HG02885 (cell line): ENCODE data around the gene SLC5A2.
A peak's percentile ranks its signal among the peaks of the same experiment; 100 is the strongest.

Experiments
- ATAC-seq: cut with Tn5 transposase; IDR thresholded peaks from one replicate; pipeline ENCODE4 v1.9.1; 2021; ENCODE audit warnings: mild to moderate bottlenecking; ENCODE audit not compliant: unreplicated experiment, poor library complexity

The SLC5A2 gene

DNA sequence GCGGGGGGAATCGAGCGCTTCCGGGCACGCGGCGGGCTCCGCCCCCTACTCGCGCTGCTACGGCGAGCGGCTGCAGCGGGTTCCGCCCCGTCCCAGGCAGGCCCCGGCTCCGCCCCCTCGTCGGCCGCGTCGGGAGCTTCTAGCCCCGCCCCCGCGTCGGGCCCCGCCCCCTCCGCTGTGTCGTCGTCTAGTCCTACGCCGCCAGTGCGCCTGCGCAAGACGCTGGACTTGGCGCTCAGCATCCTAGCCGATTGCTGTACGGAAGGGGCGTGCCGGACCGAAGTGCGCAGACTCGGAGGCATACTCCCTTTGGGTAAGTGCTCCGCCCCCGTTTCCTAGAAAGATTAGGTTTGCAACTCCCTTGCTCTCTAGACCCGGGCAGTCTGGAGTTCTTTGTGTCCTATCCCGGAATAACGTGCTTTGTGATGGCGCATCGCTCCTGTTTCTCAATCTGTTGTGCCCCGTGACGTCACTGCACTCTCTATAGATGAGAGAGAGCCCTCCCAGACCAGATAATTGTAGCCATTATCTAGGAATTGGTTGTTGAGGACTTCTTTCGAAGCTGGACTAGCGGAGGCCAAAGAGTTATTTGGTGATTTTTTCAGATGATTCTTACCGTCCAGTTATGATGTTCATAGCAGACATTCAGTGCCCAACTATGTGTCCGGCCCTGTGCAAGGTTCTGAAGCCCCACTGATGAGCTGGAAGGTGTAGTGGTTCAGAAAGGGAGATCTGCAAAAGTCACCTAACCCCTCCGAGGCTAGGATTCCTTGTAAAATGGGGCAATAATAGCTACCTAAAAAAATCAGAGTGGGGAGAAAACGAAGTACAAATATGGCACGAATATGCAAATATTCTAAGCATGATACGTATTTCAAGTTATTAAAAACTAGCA is 23.0 kb upstream of the SLC5A2 start:
- peak; percentile 74 for ATAC-seq

- ATAC-seq, result no peak
Measured at GRCh38 chr16:31460582-31461002, 22.3 kb upstream of the SLC5A2 start.

DNA sequence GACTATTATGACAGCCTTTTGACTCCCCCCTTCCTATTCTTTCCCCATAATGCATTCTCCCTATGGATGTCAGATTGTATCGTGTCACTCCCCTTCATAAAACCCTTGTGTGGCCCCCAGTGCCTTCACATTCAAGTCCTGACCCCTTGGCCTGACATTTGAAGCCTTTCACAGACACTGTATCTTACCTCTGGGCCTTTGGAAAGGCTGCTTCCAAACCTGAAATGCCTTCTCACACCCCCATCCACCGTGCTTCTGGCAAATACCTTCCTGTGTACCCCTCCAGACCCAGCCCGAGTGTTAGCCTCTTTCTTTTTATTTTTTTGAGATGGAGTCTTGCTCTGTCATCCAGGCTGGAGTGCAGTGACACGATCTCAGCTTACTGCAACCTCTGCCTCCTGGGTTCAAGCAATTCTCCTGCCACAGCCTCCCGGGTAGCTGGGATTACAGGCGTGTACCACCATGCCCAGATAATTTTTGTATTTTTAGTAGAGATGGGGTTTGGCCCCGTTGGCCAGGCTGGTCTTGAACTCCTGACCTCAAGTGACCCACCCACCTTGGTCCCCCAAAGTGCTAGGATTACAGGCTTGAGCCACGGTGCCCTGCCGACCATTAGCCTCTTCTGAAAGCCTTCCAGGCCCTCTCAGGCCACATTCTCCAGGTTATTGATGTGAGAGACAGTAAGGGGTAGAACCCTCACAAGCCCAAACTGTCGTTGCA is 21.6 kb upstream of the SLC5A2 start:
- ATAC-seq, result no peak

DNA sequence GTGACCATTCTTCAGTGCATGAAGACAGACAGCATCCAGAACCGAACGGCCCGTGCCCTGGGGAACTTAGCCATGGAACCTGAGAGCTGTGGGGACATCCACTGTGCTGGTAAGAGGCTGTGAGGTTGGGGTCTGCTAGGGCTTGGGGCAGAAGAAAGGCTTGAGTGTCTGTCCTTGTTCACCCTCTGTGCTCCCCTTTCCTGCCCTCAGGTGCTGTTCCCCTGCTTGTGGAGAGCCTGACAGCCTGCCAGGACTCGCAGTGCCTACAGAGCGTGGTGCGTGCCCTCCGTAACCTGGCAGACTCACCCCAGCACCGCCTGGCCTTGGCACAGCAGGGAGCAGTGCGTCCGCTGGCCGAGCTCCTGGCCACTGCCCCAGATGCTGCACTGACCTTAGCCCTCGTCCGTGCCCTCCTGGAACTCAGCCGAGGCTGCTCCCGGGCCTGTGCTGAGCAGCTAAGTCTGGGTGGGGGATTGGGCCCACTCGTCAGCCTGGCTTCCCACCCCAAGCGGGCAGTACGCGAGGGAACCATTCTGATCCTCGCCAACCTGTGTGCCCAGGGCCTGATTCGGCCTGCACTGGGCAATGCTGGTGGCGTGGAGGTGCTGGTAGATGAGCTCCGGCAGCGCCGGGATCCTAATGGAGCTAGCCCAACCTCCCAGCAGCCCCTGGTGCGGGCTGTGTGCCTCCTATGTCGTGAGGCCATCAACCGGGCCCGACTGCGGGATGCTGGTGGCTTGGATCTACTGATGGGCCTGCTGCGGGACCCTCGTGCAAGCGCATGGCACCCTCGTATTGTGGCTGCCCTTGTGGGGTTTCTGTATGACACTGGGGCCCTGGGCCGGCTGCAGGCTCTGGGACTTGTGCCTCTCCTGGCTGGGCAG is 20.8 kb upstream of the SLC5A2 start:
- ATAC-seq, result no peak

DNA sequence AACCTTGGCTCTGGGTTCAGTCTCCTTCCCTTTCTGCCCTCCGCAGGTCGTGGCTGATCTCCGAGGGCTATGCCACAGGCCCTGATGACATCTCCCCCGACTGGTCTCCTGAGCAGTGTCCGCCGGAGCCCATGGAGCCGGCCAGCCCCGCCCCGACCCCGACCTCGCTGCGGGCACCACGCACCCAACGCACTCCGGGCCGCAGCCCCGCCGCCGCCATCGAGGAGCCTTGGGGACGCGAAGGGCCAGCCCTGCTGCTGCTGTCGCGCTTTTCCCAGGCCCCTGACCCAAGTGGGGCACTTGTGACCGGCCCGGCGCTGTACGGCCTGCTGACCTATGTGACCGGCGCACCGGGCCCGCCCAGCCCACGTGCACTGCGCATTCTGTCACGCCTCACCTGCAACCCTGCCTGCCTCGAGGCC is 18.6 kb upstream of the SLC5A2 start:
- ATAC-seq, result no peak

- no peak for ATAC-seq
Measured at GRCh38 chr16:31464781-31465260, 18.1 kb upstream of the SLC5A2 start.

DNA sequence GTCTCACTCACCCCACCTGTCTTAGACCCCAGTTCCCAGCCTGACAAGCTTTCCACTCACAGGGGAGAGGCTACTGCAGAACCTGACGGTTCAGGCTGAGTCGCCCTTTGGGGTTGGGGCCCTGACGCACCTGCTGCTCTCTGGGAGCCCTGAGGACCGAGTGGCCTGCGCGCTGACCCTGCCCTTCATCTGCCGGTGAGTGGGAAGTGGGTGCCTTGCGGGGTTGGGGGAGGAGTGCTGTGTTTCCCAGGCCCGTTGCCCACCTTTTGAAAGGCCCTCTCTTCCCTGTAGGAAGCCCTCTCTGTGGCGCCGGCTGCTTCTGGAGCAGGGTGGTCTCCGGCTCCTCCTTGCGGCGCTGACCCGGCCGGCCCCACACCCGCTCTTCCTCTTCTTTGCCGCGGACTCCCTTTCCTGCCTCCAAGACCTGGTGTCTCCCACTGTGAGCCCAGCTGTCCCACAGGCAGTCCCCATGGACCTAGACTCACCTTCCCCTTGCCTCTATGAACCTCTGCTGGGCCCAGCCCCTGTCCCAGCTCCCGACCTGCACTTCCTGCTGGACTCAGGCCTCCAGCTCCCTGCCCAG is 17.0 kb upstream of the SLC5A2 start:
- ATAC-seq, result no peak

DNA sequence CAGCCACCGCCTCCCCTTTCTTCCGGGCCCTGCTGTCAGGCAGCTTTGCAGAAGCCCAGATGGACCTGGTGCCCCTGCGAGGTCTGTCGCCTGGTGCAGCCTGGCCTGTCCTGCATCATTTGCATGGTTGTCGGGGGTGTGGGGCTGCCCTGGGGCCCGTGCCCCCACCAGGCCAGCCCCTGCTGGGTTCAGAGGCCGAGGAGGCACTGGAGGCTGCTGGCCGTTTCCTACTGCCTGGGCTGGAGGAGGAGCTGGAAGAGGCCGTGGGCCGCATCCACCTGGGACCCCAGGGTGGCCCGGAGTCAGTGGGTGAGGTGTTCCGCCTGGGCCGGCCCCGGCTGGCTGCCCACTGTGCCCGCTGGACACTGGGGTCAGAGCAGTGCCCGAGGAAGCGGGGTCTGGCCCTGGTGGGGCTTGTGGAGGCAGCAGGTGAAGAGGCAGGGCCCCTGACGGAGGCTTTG is 16.5 kb upstream of the SLC5A2 start:
- no peak for ATAC-seq

- peak; percentile 55 for ATAC-seq
Measured at GRCh38 chr16:31467151-31467773, 15.7 kb upstream of the SLC5A2 start.

DNA sequence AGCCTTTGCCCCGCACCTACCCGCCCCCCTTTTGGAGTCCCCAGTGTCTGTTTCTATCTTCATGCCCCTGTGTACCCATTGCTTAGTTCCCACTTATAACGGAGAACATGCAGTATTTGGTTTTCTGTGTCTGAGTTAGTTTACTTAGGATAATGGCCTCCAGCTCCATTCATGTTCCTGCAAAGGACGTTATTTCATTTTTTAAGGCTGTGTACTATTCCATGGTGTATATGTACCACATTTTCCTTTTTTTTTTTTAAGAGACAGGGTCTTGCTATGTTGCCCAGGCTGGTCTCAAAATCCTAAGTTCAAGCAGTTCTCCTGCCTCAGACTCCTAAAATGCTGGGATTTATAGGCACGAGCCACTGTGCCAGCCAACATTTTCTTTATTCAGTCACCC is 15.1 kb upstream of the SLC5A2 start:
- no peak for ATAC-seq

GRCh38 chr16:31470615-31471014 is 12.3 kb upstream of the SLC5A2 start:
- ATAC-seq, result no peak

DNA sequence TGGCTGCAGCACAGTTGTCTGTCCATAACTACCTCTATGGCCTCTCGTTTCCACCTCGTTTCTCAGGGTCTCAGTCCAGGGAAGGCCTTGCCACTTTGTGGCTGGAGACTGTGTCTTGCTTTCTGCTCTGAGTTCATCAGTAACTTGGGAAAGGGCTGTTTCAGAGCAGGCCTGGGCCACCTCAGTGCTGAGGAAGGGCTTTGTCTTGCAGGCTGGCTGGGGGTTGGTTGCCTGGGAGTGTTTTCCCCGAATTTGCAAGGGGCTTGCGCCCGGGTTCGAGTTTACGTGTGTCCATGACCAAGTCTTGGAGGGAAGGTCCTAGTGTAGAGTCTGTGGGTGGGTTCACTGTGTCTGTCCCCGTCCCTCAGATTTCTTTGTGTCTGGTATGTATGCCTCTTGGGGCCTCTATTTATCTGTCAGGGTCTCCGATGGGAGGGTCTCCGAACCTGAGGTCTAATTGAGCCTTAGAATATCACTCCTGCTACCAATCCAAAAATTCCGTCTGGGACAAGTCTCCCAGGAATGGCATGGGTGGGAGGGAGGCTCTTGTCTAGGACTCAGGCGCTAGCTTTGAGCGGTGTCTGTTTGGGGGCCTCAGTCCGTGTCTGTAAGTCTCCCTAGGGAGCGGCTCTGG is 11.6 kb upstream of the SLC5A2 start:
- no peak for ATAC-seq

DNA sequence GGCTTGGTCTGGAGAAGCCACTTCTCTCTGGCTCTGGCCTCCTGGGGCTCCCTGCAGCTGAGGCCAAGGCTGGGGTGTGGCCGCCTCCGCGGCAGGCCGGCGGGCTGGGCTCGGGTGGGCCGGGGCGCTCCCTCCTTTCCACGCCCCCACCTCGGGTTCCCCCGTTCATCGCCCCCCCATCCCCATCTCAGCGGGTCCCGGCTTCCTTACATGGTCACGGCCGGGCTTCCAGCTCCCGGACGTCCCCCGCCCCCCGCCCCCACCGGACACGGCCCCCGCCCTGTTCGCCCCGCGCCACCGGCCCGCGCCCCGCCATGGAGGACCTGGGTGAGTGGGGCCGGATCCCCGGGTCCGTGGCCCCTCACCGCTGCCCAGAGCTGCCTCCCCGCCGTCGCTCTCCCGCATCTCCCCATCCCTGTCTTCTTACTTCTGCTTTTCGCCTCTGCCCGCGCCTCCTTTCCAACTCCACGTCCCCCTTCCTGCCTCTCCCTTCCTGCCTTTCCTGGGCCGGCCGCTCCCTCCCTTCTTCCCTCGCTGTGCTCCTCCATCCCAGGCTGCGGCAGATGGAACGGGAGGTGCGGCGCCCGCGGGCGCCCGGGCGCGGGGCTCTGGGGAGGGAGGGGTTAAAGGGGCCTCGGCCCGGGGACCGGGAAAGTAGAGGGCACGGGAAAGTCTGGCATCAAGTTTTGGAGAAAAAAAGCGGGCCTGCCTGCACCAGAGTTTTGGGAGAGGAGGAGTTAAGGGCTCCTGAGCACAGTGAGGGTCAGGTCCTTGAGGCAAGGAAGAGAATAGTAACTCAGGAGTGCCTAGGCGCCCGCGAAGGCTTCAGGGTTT is 10.8 kb upstream of the SLC5A2 start, which contains the start of gene TGFB1I1:
Gene TGFB1I1 (plus strand): TSS at position 278 of the 834 bp plus-strand sequence. CDS start 37 bp downstream, at position 315.
- ATAC-seq, result no peak

GRCh38 chr16:31472709-31473203 is 10.2 kb upstream of the SLC5A2 start:
- peak; percentile 58 for ATAC-seq

- no peak for ATAC-seq
Measured at GRCh38 chr16:31473264-31473984, 9.5 kb upstream of the SLC5A2 start.

DNA sequence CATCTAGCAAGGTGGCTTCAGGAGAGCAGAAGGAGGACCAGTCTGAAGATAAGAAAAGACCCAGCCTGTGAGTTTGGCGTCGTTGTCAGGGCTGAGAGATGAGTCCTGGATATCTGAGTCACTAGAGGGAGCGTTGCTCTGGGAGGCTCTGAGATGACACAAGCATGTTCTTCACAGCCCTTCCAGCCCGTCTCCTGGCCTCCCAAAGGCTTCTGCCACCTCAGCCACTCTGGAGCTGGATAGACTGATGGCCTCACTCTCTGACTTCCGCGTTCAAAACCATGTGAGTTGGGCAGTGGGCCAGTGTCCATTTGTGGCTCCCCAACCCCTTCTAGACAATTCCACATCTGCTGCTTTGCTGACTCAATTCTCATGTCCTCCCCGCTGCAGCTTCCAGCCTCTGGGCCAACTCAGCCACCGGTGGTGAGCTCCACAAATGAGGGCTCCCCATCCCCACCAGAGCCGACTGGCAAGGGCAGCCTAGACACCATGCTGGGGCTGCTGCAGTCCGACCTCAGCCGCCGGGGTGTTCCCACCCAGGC is 8.7 kb upstream of the SLC5A2 start:
- no peak for ATAC-seq
